Skin of body (tissue), 2 donors: ENCODE results near the gene HSPA12A. TPM values are rescaled to one million over a fixed set of nuclear protein-coding genes. Genes with fewer than 3 reads are reported as not detected.
A peak's percentile ranks its signal among the peaks of the same experiment; 100 is the strongest.

Source experiments
- DNase-seq: peaks from one replicate; lab custom pipeline; 2025; lab: John Stamatoyannopoulos, UW
- total RNA-seq: library from RNA; depleted of rRNA; stranded (reverse); fragments of >200 nt; gene quantifications from one replicate; pipeline ENCODE4 v1.2.3, GENCODE V29; 2014

The HSPA12A gene
- total RNA-seq, 1 donor from 2014 or later = 11.2 TPM

DNA sequence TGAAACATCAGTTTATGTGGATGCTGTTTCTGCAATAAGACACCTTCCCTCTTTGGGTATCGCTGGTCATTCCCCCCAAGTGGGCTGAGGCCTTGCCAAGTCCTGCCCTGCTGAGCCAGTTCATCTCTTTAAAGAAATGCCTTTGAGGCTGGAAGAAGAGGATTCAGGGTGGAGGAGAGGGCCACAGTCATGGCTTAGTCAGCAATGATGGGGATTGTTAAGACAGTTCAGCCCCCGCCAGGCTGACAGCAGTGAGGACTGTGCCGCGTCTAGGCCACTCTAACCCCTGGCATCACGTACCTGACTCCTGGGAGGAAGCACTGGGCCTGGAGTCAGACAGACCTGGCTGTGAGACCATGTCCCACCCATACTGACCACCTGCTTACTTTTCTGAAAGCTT lies 73.3 kb downstream of the HSPA12A start:
- DNase-seq = no peak

DNA sequence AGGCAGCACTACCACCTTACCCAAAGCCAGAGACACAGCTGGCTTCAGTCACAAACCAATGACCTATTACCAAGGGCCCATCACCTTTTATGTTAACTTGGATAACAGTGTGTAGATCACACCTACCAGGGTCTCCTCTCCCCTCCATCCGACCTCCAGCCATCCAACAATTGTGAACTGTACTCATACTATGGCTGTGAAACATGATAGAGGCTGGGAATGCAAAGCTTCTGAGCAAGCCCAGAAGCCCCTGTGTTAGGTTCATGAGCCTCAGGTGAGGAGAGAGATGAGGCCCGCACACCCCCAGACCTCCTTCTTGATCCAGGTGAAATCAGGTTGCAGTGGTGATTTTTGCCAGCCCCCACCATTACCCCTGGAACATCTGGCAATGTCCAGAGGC lies 73.9 kb downstream of the HSPA12A start:
- no peak for DNase-seq

DNA sequence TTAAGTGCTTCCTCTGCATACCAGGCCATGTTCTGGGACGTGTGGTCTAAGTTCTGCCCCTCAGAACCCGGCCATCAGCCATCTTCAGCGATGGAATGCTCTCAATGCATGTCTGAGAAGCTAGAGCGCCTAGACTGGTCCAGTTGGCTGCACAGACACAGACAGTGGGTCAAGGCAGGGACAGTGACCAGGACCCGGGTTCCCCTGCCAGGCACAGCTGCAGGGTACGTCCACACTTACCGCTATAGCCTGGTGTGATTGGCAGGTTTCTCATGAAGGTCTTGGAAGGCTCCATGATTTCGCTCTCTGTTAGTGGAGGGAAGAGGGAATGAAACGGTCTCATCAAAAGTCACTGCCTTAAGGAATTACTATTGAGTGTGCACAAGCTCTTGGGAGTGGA lies 74.3 kb downstream of the HSPA12A start:
- DNase-seq = no peak

DNA sequence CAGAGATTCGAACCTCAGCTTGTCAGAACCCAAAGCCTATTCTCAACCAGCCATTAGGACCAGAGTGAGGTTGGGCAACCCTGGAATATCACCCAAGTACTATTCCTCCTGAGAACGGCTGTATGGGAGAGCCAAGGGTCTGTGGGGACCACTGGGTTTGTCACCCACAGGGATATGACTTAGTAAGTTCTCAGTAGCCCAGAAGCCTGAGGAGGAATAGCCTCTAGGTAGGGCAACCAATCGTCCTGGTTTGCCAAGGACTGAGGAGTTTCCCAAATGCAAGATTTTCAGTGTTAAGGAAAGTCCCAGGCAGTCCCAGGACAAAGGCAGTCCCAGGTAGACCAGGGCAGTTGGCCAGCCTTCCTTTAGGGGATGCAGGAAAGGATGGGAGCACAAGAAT lies 74.9 kb downstream of the HSPA12A start:
- DNase-seq = no peak

DNA sequence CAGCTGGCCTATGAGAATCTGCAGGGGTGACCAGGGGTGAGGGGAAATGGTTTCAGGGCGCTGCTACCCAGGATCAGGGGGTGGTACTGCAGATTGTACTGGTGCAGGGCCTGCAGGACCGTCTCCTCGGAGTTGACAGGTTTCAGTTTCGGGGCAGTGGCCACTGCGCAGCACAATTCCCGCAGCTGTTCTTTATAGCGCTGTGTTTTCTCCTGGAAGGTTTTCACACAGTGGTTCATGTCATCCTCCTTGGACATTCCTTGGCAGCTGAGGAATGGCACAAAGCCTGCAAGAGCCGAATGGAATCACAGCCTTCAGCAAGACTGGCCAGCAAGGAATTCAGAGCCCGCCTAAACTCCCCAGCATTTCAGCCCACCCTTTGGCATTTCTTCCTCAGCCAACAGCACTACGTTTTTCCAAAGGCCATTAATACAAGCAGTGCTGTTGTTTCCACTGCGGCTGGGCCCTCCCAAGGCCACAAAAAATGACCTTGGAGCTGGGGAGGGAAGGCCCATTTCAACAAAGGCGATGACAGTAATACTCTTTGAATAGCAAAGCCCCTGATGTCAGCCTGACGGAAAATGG lies 76.7 kb downstream of the HSPA12A start:
- peak; percentile 52 for DNase-seq

DNA sequence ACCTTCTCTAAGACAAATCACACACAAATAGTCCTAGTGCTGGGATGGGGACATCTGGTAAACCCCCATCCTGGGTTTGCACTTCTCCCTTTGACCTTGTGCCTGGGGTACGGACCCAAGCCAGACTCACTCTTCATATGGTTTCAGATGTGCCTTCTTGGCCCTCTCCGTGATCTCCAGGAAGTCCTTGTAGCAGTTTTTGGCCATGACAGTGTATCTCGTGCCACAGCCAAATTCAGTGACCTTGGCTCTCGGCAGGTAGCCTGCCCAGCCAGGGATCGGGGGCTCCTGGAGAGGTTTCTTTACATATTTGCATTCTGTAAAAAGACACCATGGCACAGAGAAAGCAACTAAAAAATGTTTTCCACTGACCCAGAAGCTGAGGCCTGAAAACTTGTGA lies 77.7 kb downstream of the HSPA12A start:
- DNase-seq = no peak

DNA sequence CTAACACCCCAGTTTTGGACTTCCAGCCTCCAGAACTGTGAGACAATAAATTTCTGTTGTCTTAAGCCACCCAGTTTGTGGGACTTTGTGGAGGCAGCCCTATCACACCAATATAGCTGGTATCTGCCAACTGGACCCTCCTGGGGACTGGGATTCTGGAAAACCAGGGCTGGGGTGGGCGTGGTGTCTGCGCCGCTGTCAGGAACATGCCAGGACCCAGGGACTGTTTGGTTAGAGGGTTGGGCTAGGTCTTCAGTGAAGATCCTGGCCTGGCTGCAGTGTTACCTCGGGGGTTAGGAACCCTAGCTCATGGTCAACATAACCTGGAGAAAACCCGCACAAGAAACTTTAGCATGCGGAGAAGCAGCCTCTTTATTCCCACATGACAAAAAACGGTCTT lies 79.0 kb downstream of the HSPA12A start:
- no peak for DNase-seq

DNA sequence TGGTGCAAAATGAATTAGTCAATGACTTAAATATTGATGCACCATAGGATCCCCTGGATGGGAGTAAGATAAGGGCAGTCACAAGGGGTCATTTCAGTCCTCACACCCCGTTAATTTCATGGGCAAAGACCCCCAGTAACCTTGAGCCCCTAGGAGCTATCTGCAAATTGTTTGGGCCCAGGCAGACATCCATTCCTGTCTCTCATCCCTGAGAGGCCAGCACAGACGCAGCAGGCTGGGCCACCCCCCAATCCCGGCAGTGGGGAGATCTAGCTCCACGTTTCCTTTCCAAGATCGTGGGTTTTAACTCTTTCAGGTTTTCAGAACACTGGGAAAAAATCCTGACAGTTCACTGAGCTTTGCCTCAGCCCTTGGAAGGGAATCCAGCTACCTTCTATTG lies 81.5 kb downstream of the HSPA12A start:
- DNase-seq = no peak

DNA sequence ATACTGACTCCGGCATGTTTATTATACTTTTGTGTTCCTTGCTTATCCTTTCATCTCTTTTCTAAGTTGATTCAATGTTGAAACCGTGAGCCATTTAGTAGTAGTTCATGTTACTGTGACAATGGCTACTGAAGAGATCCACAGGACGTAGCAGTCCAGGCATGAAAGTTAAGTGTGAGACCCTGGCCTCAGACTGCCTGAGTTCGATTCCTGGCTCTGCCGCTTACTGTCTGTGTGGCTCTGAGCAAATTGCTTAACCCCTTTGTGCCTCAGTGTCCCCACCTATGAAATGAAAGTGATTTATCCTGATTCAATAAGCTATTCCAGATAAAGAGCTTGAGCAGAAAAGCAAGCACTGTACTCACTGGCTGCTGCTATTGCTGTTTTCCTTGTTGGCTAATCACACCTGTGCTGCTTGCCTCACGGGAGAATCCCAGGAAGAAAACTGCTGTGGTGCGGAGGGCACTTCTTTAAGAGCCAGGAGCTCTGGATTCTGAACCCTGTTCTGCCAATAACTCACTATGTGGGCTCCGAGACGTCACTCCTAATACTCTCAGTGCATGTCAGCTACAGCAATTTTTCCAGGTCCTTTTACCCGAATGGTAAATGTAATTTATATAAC lies 83.2 kb downstream of the HSPA12A start:
- no peak for DNase-seq

DNA sequence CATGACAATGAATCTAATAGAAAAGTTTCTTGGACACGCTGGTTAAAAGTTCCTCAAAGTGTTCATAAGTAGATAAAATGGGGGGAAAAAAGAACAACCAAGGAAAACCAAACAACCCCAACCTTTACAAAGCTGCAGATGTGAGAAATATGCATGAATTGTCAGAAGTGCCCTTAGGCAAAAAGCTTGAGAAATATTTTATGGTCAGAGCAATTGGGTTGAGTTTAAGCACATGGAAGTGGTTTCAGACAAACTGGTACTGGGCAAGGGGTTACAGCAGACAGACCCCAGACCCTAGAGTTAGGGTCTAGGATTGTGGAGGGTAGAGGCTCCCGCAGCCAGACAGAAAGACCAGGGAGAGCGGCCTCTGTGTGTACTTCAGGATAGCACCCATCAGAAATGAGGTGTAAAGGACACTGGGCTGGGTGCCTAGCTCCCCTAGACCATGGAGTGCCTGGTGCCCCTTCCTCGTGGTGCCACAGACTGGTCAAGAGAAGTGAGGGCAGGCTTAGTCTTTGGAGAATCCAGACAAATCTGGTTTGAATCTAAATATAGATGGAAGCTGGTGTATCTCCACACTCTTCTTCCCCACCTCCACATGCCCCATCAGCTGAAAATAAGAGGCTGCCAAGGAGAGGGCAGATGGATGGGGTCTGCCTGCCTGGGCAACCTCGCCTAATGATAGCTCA lies 84.4 kb downstream of the HSPA12A start:
- no peak for DNase-seq

DNA sequence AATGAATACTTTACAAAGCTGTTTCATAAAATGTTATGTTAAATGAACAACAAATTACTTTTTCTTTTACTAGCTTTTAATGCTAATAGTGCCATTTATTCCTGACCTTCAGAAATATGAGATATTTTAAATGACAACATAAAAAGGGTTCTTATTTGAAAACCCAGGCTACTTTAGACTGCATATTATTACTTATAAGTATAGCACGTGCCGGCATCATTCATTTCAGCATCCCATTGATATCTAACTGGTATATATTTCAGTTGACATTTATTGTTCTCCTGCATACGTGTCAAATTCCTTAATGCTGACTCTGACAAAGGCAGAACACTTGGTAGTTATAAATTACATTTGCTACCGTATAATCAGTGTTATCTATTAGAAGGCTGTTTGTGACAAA lies 86.3 kb downstream of the HSPA12A start:
- no peak for DNase-seq

DNA sequence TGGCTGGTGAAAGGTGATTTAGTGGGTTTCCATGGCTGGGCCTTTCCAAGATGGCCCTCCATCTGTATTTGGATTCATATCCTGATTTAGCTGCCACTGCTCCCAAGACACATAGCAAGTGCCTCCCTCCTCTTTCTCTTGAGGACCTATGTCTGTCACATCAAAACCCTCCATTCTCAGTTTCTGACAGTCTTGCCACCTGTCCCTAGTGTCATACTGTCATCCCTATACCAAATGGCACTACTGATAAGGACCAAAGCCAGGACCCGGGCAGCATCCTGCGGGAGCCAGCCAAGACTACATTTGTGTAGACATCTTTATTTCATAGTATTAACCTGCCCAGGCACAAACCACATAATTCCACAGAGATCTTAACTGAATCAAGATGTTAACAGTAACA lies 86.8 kb downstream of the HSPA12A start:
- DNase-seq = no peak

DNA sequence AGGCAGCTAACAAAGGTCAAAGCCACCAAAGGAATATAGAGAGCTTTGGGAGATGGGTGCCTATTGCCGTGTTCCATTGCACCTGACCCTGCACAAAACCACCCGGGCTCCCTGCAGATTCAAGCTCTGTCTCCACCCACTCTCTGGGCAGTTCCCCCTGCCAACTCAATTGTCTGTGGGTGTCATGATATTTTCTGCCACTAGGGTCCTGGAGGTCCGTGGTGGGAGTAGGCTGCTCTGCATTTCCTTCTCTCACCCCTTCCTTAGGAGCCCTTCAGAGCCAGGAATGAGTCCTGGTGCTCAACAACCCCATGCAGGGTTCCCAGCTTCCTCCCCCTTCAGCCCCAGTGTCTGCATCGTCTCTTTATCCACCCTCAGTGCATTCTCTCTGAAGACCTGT lies 87.5 kb downstream of the HSPA12A start:
- no peak for DNase-seq

DNA sequence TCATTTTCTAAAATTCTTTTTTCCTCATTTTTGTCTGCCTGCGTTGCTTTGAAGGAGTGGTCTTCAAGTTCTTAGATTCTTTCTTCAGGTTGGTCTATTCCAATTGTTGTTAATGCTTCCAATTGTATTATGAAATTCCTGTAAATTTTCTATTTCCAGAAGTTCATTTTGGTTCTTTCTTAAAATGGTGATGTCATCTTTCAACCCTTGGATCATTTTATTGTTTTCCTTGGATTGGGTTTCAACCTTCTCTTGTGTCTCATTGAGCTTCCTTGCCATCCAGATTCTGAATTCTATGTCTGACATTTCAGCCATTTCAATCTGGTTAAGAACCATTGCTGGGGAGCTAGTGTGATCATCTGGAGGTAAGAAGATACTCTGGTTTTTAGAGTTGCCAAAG lies 88.5 kb downstream of the HSPA12A start:
- no peak for DNase-seq

DNA sequence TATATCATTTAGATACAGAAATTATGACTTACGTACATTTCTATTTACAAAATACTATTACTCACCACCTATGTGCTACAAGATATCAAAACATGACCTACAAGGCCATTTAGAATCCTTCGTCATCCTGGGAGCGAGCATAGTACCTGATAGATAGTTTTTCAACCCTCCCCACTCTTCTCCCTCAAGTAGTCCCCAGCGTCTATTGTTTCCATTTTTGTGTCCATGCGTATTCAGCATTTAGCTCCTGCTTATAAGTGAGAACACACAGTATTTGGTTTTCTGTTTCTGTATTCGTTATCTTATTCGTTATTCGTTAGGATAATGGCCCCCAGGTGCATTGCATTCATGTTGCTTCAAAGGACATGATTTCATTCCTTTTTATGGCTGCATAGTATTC lies 93.5 kb downstream of the HSPA12A start:
- no peak for DNase-seq

DNA sequence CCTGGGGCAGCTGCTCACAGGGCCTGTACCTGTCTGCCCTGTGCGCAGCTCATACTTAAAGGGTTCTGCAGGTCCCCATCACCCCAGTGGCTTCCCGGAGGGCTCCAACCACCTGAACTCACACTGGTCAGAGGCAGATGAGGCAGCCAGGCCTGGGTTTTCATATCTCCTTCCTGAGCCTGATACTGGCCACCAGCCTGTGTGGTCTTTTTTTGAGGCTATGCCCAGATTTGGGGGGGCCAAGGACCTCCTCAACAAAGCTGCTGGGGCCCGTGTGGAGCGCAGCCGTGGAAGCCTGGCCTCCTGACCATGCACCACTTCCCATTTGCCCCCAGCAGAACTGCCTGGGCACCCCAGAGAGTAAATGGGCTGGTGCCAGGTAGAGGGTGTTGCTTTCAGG lies 95.9 kb downstream of the HSPA12A start:
- no peak for DNase-seq

DNA sequence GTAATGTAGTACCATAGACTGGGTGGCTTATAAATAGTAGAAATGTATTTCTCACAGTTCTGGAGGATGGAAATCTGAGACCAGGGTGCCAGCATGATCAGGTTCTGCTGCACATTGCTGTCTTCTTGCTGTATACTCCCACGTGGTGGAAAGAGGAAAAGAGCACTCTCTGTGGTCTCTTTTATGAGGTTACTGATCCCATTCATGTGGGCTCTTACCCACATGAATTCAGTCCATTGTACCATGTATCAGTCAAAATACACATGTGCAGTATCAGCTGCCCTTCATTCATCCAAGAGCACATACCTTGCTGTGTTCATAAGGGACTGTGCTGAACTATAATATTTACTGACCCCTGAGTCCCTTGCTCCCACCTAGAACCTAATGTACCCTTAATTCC lies 104.5 kb downstream of the HSPA12A start:
- no peak for DNase-seq

DNA sequence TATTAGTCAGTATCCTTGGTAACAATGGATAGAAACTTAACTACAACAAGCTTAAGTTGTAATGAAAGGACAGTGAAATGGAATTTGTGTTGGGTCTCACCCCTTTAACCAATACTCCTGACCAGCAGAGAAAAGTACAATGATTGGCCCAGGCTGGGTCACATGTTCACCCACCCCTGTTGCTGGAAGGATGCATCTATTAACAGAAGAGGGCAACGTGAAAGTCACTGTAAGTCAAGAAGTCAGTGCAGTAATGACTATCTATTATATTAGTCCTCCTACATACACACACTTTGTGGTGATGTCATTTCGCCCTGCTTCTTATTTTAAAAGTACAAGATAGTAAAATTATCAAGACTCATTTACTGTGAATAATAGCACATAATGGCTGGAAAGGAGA lies 105.4 kb downstream of the HSPA12A start:
- no peak for DNase-seq

DNA sequence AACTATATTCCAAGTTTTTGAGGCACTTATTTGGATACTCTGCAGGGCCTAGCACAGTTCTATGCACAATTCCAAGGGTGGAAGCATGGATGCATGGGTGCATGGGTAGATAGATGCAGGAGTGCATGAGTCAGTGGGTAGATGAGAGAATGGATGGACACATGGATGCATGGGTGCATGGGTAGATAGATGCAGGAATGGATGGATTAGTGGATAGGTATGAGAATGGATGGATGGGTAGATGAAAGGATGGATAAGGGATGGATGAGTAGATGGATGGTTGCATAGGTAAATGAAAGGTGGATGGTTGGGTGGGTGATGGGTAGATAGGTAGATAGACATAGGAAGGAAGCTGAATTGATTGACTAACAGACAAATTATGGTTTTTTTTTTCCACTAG lies 106.0 kb downstream of the HSPA12A start:
- DNase-seq = no peak

DNA sequence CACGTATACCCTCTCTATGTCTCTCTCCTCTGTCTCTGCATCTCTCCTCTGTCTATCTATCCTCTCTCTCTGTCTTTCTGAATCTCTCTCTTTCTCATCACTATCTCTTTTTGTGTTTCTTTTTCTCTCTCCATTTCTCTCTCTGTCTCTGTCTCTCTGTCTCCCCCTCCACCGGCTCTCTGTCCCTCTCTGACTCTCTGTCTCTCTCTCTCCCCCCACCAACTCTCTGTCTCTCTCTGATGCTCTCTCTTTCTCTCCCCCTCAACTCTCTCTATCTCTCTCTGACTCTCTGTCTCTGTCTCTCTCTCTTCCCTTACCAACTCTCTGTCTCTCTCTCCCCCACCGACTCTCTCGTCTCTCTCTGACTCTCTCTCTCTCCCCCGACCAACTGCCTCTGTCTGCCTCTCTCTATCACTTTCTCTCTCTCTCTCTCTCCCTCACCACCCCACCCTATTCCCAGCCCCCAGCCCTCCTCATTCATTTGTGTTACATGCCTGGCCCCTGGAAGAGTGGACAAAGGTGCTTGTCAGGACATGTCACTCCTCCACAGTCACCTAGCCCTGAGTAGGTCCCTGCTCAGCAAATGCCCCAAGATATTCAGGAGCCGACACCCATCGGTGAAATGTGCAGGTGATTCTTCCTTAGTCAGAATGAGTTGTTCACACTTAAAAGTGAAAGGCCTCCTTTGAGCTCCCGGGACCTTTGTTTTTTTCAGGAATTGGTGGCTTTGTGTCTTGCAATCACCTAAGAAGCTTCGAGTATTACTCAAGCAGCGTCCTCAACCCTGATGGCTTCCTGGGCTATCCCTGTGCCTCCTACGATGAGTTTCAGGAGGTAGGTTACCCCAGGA lies 108.0 kb downstream of the HSPA12A start:
- no peak for DNase-seq

DNA sequence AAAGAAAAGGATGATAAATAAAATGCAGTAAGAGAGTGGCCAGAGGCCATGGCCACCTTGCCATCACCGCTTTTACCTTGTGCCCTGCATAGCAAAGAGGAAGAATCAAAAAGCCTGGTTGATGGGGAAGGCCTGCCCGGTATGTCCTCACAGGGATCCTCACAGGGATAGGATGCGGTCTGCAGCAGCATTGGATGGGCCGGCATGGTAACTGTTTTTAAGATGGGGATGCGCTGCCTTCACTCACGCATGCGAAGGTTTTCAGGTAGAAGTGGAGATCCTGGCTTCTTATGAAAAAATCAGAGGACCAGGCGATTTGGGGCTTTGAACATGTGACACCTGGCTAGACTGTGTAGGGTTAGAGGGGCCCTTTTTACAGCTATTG lies 109.2 kb downstream of the HSPA12A start:
- no peak for DNase-seq

DNA sequence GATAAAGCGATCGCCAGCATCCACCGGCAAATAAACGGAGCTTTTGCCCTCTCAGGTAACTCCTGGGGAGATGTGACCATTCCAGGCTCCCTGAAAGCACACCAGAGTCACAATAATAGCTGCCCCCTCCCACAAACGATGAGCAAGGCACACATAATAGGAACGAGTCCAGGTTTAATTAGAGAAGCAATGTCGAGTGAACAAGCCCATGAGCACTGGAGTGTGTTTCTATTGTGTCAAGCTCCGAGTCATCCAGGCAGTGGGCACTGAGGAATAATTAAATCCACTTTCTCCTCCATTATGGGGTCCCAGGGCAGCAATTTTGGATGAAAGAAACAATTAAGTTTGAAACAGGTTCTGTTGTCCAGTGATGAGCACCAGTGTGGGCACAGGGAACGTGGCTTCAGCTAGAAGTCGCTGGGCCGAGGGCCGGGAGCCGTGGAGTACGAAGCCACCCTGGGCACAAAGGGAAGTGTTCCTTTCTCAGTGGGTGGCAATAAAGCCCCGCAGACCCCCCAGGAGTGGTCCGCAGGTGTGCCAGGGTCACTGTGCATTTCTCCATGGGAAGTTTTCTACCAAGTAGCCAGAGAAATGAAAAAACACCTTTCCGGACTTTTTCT lies 109.7 kb downstream of the HSPA12A start:
- no peak for DNase-seq
